ENCODE results near the gene TPM2. TPM values are rescaled to one million over a fixed set of nuclear protein-coding genes. Genes with fewer than 3 reads are reported as not detected.

Gene TPM2
- polyA plus RNA-seq, 1 experiment, result 1,727 TPM

- CTCF ChIA-PET, result interaction anchor here (0.7 to 2.4 kb wide), 4 partner anchors 9 to 29 kb away, joined by 3 to 10 read pairs (median 8); partner anchors contain the start of genes CCDC107 and RMRP
- Histone ChIP-seq H3K27me3 (ENCODE audit: control insufficient read depth, insufficient read depth, low read length) (no peaks in the 10 kb centered on the region), H3K36me3 (ENCODE audit: control insufficient read depth, insufficient read depth, low read length) (peaks cover 46% of the 10 kb centered on the region), H3K4me3 (ENCODE audit: low read depth, low read length) (peak overlapping the region; percentile 98)
- TF ChIP-seq CTCF (IDR thresholded peaks at IDR 0.05; ENCODE audit: insufficient read depth, low read depth, low read length), result no peak
- DNase-seq (ENCODE audit: low read depth), result no peak
- POLR2A ChIA-PET, result interaction anchor here (0.6 to 1.4 kb wide), 3 partner anchors 12 to 41 kb away, joined by 3 to 6 read pairs (median 3); no protein-coding TSS in a partner anchor
These were observed 2.4 kb downstream of the TPM2 start for GRCh38 chr9:35687306-35687705.

GRCh38 chr9:35686222-35687203 lies 3.2 kb downstream of the TPM2 start:
- Histone ChIP-seq H3K36me3 (ENCODE audit: control insufficient read depth, insufficient read depth, low read length) (peaks cover 52% of the 10 kb centered on the region), H3K27me3 (ENCODE audit: control insufficient read depth, insufficient read depth, low read length) (no peaks in the 10 kb centered on the region), H3K4me3 (ENCODE audit: low read depth, low read length) (peak overlapping the region; percentile 98)
- TF ChIP-seq CTCF (IDR thresholded peaks at IDR 0.05; ENCODE audit: insufficient read depth, low read depth, low read length), result no peak
- DNase-seq (ENCODE audit: low read depth), result no peak
- CTCF ChIA-PET, result interaction anchor here (0.6 to 3.5 kb wide), 5 partner anchors 10 to 231 kb away, joined by 3 to 20 read pairs (median 8); partner anchors contain the start of genes CCDC107 and RMRP
- POLR2A ChIA-PET, result interaction anchor here (0.6 to 1.4 kb wide), 3 partner anchors 8 to 22 kb away, joined by 3 to 11 read pairs (median 6); partner anchors contain the start of gene ARHGEF39

GRCh38 chr9:35685506-35685905 lies 4.2 kb downstream of the TPM2 start:
- Histone ChIP-seq H3K27me3 (ENCODE audit: control insufficient read depth, insufficient read depth, low read length) (no peaks in the 10 kb centered on the region), H3K4me3 (ENCODE audit: low read depth, low read length) (no peak overlapping the region), H3K36me3 (ENCODE audit: control insufficient read depth, insufficient read depth, low read length) (peaks cover 52% of the 10 kb centered on the region)
- DNase-seq (ENCODE audit: low read depth), result no peak
- TF ChIP-seq CTCF (IDR thresholded peaks at IDR 0.05; ENCODE audit: insufficient read depth, low read depth, low read length), result no peak
- POLR2A ChIA-PET, result interaction anchor here (0.5 kb wide), 1 partner anchor 8 kb away, joined by 3 read pairs; no protein-coding TSS in a partner anchor
- CTCF ChIA-PET, result interaction anchor here (0.8 to 3.5 kb wide), 3 partner anchors 11 to 51 kb away, joined by 3 to 20 read pairs (median 12); partner anchors contain the start of genes CCDC107 and RMRP

GRCh38 chr9:35684921-35685320 lies 4.8 kb downstream of the TPM2 start:
- POLR2A ChIA-PET, result interaction anchor here (0.5 kb wide), 1 partner anchor 7 kb away, joined by 3 read pairs; no protein-coding TSS in a partner anchor
- H3K27me3 ChIP-seq (ENCODE audit: control insufficient read depth, insufficient read depth, low read length), result no peaks in the 10 kb centered on the region
- TF ChIP-seq CTCF (IDR thresholded peaks at IDR 0.05; ENCODE audit: insufficient read depth, low read depth, low read length), result no peak
- DNase-seq (ENCODE audit: low read depth), result no peak
- CTCF ChIA-PET, result interaction anchor here (0.6 to 3.5 kb wide), 5 partner anchors 11 to 51 kb away, joined by 3 to 20 read pairs (median 3); partner anchors contain the start of genes CCDC107 and RMRP
- H3K4me3 ChIP-seq (ENCODE audit: low read depth, low read length), result no peak overlapping the region
- H3K36me3 ChIP-seq (ENCODE audit: control insufficient read depth, insufficient read depth, low read length), result peaks cover 52% of the 10 kb centered on the region

- no peak for DNase-seq (ENCODE audit: low read depth)
- Histone ChIP-seq H3K27me3 (ENCODE audit: control insufficient read depth, insufficient read depth, low read length) (no peaks in the 10 kb centered on the region), H3K36me3 (ENCODE audit: control insufficient read depth, insufficient read depth, low read length) (peaks cover 51% of the 10 kb centered on the region), H3K4me3 (ENCODE audit: low read depth, low read length) (no peak overlapping the region)
- no peak for TF ChIP-seq CTCF (IDR thresholded peaks at IDR 0.05; ENCODE audit: insufficient read depth, low read depth, low read length)
- POLR2A ChIA-PET, result no interaction called here
- CTCF ChIA-PET, result interaction anchor here (1.1 to 3.5 kb wide), 5 partner anchors 10 to 72 kb away, joined by 3 to 20 read pairs (median 3); partner anchors contain the start of genes CA9, CCDC107 and RMRP
These were observed 6.4 kb downstream of the TPM2 start for GRCh38 chr9:35683323-35683722.

Data from BJ (cell line).